ENCODE measurements around the gene TMEM201.

The TMEM201 gene

DNA sequence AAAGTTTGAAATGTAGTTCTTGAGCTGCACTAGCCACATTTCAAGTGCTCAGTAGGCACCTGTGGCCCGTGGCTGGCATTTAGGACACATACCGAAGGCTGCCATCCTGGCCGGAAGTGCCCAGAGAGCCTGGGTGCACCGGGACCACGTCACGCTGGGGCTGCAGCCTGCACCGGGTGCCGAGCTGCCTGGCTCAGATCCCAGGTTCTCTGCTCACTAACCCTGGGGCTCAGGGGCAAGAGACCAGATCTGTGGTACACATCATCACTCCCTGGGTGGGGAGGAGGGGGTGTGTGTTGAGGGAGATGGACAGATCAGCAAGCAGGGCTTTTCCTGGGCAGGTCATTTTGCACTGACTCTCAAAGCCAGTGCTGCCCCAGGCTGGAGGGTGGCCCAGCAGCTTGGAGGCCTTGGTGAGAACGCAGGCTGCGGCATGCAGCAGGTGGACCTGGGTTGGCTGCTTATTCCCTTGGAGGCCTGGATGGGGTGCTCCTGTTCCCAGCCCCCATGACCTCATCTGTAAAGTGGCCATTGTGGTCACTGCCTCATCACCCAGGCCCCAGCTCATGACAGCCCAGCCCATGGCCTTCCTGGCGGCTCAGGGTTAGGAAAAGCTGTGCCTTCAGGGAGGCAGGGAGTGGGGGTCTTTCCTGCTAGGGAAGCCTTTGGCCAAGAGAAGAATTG lies 23.6 kb downstream of the TMEM201 start:
- no peak overlapping the region for H3K4me3 ChIP-seq (ENCODE audit: low read depth, low read length)
- DNase-seq (ENCODE audit: low read depth) = no peak
- TF ChIP-seq, protein P1, sequence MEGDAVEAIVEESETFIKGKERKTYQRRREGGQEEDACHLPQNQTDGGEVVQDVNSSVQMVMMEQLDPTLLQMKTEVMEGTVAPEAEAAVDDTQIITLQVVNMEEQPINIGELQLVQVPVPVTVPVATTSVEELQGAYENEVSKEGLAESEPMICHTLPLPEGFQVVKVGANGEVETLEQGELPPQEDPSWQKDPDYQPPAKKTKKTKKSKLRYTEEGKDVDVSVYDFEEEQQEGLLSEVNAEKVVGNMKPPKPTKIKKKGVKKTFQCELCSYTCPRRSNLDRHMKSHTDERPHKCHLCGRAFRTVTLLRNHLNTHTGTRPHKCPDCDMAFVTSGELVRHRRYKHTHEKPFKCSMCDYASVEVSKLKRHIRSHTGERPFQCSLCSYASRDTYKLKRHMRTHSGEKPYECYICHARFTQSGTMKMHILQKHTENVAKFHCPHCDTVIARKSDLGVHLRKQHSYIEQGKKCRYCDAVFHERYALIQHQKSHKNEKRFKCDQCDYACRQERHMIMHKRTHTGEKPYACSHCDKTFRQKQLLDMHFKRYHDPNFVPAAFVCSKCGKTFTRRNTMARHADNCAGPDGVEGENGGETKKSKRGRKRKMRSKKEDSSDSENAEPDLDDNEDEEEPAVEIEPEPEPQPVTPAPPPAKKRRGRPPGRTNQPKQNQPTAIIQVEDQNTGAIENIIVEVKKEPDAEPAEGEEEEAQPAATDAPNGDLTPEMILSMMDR (IDR thresholded peaks at IDR 0.05; ENCODE audit: insufficient read depth, low read depth, low read length, missing control alignments) = no peak

DNA sequence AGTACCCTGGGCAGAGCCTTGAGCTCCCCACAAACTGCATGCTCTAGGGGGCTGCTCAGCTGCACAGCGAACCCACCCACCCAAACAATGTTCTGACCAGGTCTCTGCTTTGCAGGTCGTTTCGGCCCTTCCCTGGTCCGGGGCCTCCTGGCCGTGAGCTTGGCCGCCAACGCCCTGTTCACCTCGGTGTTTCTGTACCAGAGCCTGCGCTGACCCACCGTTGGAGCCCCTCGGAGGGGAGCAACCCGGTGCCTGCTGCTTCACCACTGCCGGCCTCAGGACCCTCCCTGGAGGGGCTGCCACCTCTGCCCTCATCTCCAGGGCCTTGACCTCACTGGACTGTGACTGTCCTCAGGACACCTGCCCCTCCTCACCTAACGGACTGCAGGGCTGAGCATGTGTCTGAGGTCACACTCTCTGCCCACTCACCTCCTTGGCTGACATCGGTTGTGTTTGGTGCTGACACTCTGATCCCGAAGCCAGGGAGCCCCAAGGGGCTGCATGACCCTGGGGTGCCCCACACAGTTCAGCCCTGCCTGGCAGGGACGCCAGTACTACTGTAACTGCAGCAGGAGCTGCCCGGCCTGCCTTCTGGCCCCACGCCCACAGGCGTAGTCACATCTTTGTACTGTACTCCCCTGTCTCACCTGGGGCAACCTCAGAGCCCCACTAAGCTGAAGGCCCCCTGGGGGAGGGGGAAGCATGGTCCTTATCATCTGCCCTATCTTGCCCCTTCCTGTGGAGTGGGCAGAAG lies 24.3 kb downstream of the TMEM201 start:
- DNase-seq (ENCODE audit: low read depth) = no peak
- TF ChIP-seq, protein P1 (IDR thresholded peaks at IDR 0.05; ENCODE audit: insufficient read depth, low read depth, low read length, missing control alignments) = no peak
- H3K4me3 ChIP-seq (ENCODE audit: low read depth, low read length) = no peak overlapping the region

DNA sequence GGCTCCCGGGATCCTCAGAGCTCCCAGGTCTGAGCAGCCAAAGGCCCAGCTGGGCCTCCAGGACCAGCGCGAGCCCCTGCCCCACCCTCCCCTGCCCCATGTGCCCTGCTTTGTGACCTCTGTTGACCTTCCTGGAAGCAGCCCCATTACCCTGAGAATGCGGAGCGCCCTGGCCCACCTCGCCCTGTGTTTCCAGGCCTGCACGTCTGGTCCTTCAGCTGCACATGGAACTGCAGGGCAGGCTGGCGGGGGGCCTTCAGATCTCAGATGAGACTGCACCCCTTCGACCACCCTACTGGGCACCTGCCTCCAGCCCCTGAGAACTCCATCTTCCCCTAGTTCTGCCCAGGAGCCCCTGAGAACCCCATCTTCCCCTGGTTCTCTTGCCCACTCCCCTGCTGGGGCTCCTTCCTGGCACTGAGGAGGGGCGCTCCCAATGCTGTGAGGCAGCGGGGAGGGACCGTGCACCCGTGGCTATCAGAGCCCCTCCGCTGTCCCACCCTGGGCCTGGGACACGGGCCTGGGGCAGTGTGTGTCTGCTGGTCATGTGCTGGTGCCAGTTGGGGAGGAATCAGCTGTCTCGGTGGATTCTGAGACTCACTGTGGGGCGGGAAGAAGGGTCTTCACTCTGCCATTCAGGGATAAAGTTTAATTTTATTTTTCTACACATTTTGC lies 25.1 kb downstream of the TMEM201 start:
- TF ChIP-seq, protein P1 (IDR thresholded peaks at IDR 0.05; ENCODE audit: insufficient read depth, low read depth, low read length, missing control alignments) = no peak
- no peak for DNase-seq (ENCODE audit: low read depth)
- no peak overlapping the region for H3K4me3 ChIP-seq (ENCODE audit: low read depth, low read length)

DNA sequence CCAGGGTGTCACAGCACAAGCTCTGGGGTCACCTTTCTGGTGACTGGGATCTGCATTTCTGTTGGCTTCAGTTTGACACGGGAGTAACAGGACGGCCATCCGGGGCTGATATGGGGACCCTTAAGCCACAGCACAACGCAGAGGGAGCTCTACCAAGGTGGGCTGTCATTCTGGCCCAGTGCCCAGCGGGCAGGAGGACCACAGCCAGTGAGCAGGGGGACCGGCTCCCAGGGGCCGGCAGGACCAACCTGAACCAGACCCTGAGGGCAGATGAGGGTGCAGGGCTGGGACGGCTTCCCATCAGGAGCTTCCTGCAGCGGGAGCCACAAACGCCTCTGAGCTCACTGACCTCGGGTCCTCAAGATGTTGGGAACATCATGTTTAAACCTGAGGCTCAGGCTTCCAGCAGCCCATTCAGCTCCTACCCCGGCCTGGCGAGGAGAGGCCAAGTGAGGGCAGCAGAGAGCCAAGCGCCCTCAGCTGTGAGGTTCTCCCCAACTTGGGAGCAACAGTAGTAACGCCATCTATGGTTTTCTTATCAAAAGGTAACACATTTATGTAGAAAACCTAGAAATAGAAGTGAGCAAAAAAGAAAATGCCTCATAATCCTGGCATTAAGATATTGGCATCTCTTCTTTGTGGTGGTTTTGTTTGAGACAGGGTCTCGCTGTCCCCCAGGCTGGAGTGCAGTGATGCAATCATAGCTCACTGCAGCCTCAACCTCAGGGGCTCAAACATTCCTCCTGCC lies 26.8 kb downstream of the TMEM201 start:
- DNase-seq (ENCODE audit: low read depth) = peak; percentile 72
- TF ChIP-seq, protein P1 (IDR thresholded peaks at IDR 0.05; ENCODE audit: insufficient read depth, low read depth, low read length, missing control alignments) = peak; percentile 80

DNA sequence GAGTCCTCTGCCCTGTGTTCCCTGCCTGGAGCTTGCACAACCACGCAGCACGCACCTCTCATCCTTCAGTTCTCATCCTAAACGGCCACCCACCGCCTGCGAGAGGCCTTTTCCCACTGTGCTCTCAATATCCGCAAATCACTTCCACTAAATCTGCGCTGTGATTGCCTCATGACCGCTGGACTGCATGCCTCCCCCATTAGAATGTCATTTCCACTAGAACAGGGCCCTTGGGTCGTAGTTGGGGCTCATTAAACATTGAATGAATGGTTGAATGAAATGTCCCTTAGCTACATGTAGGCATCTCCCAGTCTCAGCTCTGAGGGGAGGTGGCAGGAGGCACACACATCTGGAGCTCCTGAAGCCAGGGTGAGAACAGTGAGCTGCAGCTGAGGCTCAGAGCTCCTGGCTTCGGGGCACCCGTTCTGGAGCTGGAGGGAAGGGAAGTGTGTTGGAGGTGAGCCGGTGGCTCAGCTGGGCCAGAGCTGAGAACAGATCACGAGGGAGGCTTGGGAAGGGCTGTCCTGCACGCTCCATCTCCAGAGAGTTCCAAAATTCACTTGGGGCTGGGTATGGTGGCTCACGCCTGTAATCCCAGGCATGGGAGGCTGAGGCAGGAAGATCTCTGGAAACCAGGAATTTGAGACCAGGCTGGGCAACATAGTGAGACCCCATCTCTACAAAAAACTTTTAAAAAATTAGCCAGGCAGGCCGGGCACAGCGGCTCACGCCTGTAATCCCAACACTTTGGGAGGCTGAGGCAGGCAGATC lies 30.4 kb downstream of the TMEM201 start:
- DNase-seq (ENCODE audit: low read depth) = no peak
- TF ChIP-seq, protein P1 (IDR thresholded peaks at IDR 0.05; ENCODE audit: insufficient read depth, low read depth, low read length, missing control alignments) = no peak
- no peak overlapping the region for H3K4me3 ChIP-seq (ENCODE audit: low read depth, low read length)

More for the DNA sequence above, 26.8 kb downstream of the TMEM201 start:
- H3K4me3 ChIP-seq (ENCODE audit: low read depth, low read length) = no peak overlapping the region

DNA sequence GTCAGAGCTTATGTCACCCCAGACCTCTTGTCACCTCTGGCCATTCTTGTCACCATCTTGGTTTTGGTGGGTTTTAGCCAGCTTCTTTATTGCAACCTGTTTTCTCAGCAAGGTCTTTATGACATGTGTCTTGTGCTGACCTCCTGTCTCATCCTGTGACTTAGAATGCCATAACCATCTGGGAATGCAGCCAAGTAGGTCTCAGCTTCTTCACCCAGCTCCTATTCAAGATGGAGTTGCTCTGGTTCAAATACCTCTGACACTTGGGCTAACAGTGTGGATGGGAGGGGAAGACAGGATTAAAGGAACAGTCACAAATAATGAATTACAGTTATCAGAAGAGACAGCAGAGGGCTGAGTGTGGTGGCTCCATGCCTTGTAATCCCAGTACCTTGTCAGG lies 32.3 kb downstream of the TMEM201 start:
- H3K4me3 ChIP-seq (ENCODE audit: low read depth, low read length) = no peak overlapping the region
- TF ChIP-seq, protein P1 (IDR thresholded peaks at IDR 0.05; ENCODE audit: insufficient read depth, low read depth, low read length, missing control alignments) = no peak
- no peak for DNase-seq (ENCODE audit: low read depth)
